GM21528 (cell line): ENCODE measurements around the gene CLMN.

ENCODE experiments used
- ATAC-seq: cut with Tn5 transposase; IDR thresholded peaks from one replicate; pipeline ENCODE4 v1.9.1; 2021; ENCODE audit warnings: mild to moderate bottlenecking, moderate library complexity; ENCODE audit not compliant: unreplicated experiment, low FRiP score

Gene CLMN

GRCh38 chr14:95265106-95266094 lies 54.3 kb downstream of the CLMN start:
- peak; percentile 90 for ATAC-seq

GRCh38 chr14:95264271-95264973 lies 55.3 kb downstream of the CLMN start:
- no peak for ATAC-seq

- ATAC-seq = no peak
Measured at GRCh38 chr14:95263527-95264231, 56.0 kb downstream of the CLMN start.

GRCh38 chr14:95262511-95262891 lies 57.2 kb downstream of the CLMN start:
- ATAC-seq = no peak

GRCh38 chr14:95261616-95262510 lies 57.8 kb downstream of the CLMN start:
- ATAC-seq = no peak

- no peak for ATAC-seq
Measured at GRCh38 chr14:95260537-95261361, 59.0 kb downstream of the CLMN start.

- no peak for ATAC-seq
Measured at GRCh38 chr14:95258754-95259593, 60.7 kb downstream of the CLMN start.

- ATAC-seq = no peak
Measured at GRCh38 chr14:95258156-95258555, 61.6 kb downstream of the CLMN start.

GRCh38 chr14:95257521-95257920 lies 62.2 kb downstream of the CLMN start:
- ATAC-seq = no peak

GRCh38 chr14:95256776-95257060 lies 63.0 kb downstream of the CLMN start:
- ATAC-seq = no peak

GRCh38 chr14:95256002-95256775 lies 63.5 kb downstream of the CLMN start:
- no peak for ATAC-seq

- ATAC-seq = no peak
Measured at GRCh38 chr14:95255487-95255886, 64.2 kb downstream of the CLMN start.

GRCh38 chr14:95255013-95255412 lies 64.7 kb downstream of the CLMN start:
- no peak for ATAC-seq

- no peak for ATAC-seq
Measured at GRCh38 chr14:95254288-95254687, 65.4 kb downstream of the CLMN start.

- no peak for ATAC-seq
Measured at GRCh38 chr14:95253039-95253630, 66.6 kb downstream of the CLMN start.

GRCh38 chr14:95252219-95252618 lies 67.5 kb downstream of the CLMN start:
- ATAC-seq = no peak

- ATAC-seq = no peak
Measured at GRCh38 chr14:95250936-95251335, 68.8 kb downstream of the CLMN start.
